Keratinocyte (primary cell): ENCODE measurements around the gene BCAS1. TPM values are rescaled to one million over a fixed set of nuclear protein-coding genes. Genes with fewer than 3 reads are reported as not detected.

Source experiments
- DNase-seq: peaks from one replicate; pipeline ENCODE4 v3.0.0-alpha.2; 2011; ENCODE audit warnings: low read depth, missing footprints, low spot score
- FAIRE-seq: peaks from 2 replicates; lab custom pipeline; 2011; peaks lifted over from hg19 to GRCh38; lab: Jason Lieb, UNC
- H2AFZ ChIP-seq: 2 replicates; pipeline ENCODE4 v1.6.0; 2012; ENCODE audit warnings: low read length, control low read depth, inconsistent platforms; ENCODE audit not compliant: control insufficient read depth
- H3K27ac ChIP-seq: 2 replicates; pipeline ENCODE4 v1.5.1; 2011; ENCODE audit warnings: low read length; ENCODE audit not compliant: control insufficient read depth, insufficient read depth
- H3K27me3 ChIP-seq: 3 replicates; pipeline ENCODE4 v1.6.0; 2011; ENCODE audit warnings: low read length; ENCODE audit not compliant: control insufficient read depth, insufficient read depth; ENCODE audit errors: extremely low read depth
- H3K36me3 ChIP-seq, 2 experiments: 2 replicates in 1 of 2; 3 replicates in 1 of 2; pipeline ENCODE4 v1.5.1; 2011; ENCODE audit warnings: low read length in 2 of 2, mild to moderate bottlenecking in 1 of 2; ENCODE audit not compliant: control insufficient read depth in 2 of 2, insufficient read depth in 2 of 2; ENCODE audit errors: extremely low read depth in 1 of 2
- H3K4me1 ChIP-seq: 3 replicates; pipeline ENCODE4 v1.5.1; 2011; ENCODE audit warnings: low read length; ENCODE audit not compliant: control insufficient read depth, insufficient read depth; ENCODE audit errors: extremely low read depth
- H3K4me2 ChIP-seq: 3 replicates; pipeline ENCODE4 v1.6.0; 2011; ENCODE audit warnings: low read depth, low read length; ENCODE audit not compliant: control insufficient read depth, insufficient read depth; ENCODE audit errors: extremely low read depth
- H3K4me3 ChIP-seq, 3 experiments: fragments of 200-600 bp in 1 of 3; sonication (generic) in 1 of 3; 2 replicates in 2 of 3; 3 replicates in 1 of 3; pipeline ENCODE4 v1.5.1; 2011 to 2016; ENCODE audit warnings: low read length in 3 of 3, mild to moderate bottlenecking in 3 of 3, control low read depth in 2 of 3, inconsistent platforms in 1 of 3, low read depth in 1 of 3, mixed read lengths in 1 of 3, mixed run types in 1 of 3, moderate library complexity in 1 of 3; ENCODE audit not compliant: control insufficient read depth in 2 of 3, insufficient read depth in 2 of 3; ENCODE audit errors: extremely low read depth in 1 of 3
- H3K79me2 ChIP-seq: 2 replicates; pipeline ENCODE4 v1.6.0; 2012; ENCODE audit warnings: low read length; ENCODE audit not compliant: control insufficient read depth, insufficient read depth
- H3K9ac ChIP-seq: 3 replicates; pipeline ENCODE4 v1.6.0; 2011; ENCODE audit warnings: low read length; ENCODE audit not compliant: control insufficient read depth, insufficient read depth; ENCODE audit errors: extremely low read depth
- H3K9me1 ChIP-seq: 3 replicates; pipeline ENCODE4 v1.6.0; 2011; ENCODE audit warnings: low read length; ENCODE audit not compliant: control insufficient read depth, insufficient read depth; ENCODE audit errors: extremely low read depth
- H3K9me3 ChIP-seq: 2 replicates; pipeline ENCODE4 v1.5.1; 2012; ENCODE audit warnings: low read depth, low read length; ENCODE audit not compliant: control insufficient read depth
- H4K20me1 ChIP-seq: 3 replicates; pipeline ENCODE4 v1.6.0; 2011; ENCODE audit warnings: low read length; ENCODE audit not compliant: control insufficient read depth, insufficient read depth; ENCODE audit errors: extremely low read depth
- EZH2 ChIP-seq: IDR thresholded peaks from one replicate; pipeline ENCODE4 v1.6.1; 2012; ENCODE audit warnings: inconsistent platforms, mild to moderate bottlenecking, low read length, moderate library complexity
- dilution Hi-C: fragments of 300-500 bp; cut with MboI; formaldehyde crosslinking; loops from one replicate; pipeline ENCODE4 v1.7.0; 2020; ENCODE audit warnings: low sequenced_read_pairs; ENCODE audit not compliant: extremely low pct_ligation_motif_present
- polyA plus RNA-seq, 5 experiments: library from polyadenylated mRNA; depleted of rRNA in 3 of 5; stranded (reverse) in 3 of 5; stranded (forward) in 1 of 5; unstranded in 1 of 5; fragments of >200 nt; gene quantifications; 1 replicate in 1 of 5; 2 replicates in 3 of 5; 3 replicates in 1 of 5; pipeline versions ENCODE4 v1.2.1 to v1.2.3, GENCODE V29; 2011 to 2012; ENCODE audit warnings: missing spikeins in 2 of 5, low read depth in 1 of 5, low replicate concordance in 1 of 5
- TF ChIP-seq, protein P1 (sequence below), 3 experiments: IDR thresholded peaks in 1 of 3; conservative IDR thresholded peaks in 1 of 3; optimal IDR thresholded peaks in 1 of 3; 2 replicates in 2 of 3; 3 replicates in 1 of 3; pipeline versions ENCODE3 to v1.5.1; 2011; ENCODE audit warnings: low read length in 3 of 3, mild to moderate bottlenecking in 3 of 3, moderate library complexity in 2 of 3, control low read depth in 1 of 3, inconsistent platforms in 1 of 3; ENCODE audit not compliant: insufficient read depth in 2 of 3; ENCODE audit errors: extremely low read depth in 1 of 3

BCAS1 gene
- polyA plus RNA-seq, 1 donor (not counting 4 experiments of a cell fraction or from before 2014, with no cell fraction given), result not detected

DNA sequence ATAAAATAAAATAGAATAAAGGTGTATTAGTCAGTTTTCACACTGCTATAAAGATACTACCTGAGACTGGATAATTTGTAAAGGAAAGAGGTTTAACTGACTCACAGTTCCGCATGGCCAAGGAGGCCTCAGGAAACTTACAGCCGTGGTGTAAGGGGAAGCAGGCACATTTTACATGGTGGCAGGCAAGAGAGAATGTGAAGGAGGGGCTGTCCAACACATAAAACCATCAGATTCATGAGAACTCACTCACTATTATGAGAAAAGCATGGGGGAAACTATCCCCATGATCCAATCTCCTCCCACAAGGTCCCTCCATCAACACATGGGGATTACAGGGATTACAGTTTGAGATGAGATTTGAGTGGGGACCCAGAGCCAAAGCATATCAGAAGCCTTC lies 41.1 kb upstream of the BCAS1 start:
- H3K27me3 ChIP-seq, result no peaks in the 10 kb centered on the region
- H3K9me3 ChIP-seq, result peaks cover 2% of the 10 kb centered on the region
- H3K27ac ChIP-seq, result no peak overlapping the region
- DNase-seq, result no peak
- no peaks in the 10 kb centered on the region for H3K36me3 ChIP-seq
- no peak for TF ChIP-seq EZH2
- TF ChIP-seq, protein P1, sequence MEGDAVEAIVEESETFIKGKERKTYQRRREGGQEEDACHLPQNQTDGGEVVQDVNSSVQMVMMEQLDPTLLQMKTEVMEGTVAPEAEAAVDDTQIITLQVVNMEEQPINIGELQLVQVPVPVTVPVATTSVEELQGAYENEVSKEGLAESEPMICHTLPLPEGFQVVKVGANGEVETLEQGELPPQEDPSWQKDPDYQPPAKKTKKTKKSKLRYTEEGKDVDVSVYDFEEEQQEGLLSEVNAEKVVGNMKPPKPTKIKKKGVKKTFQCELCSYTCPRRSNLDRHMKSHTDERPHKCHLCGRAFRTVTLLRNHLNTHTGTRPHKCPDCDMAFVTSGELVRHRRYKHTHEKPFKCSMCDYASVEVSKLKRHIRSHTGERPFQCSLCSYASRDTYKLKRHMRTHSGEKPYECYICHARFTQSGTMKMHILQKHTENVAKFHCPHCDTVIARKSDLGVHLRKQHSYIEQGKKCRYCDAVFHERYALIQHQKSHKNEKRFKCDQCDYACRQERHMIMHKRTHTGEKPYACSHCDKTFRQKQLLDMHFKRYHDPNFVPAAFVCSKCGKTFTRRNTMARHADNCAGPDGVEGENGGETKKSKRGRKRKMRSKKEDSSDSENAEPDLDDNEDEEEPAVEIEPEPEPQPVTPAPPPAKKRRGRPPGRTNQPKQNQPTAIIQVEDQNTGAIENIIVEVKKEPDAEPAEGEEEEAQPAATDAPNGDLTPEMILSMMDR (optimal IDR thresholded peaks at IDR 0.05 in 1 of 3, IDR thresholded peaks at IDR 0.05 in 1 of 3, conservative IDR thresholded peaks at IDR 0.05 in 1 of 3; ENCODE audit: extremely low read depth in 1 of 3, insufficient read depth in 2 of 3, low read length in 3 of 3), result no peak
- no peaks in the 10 kb centered on the region for H3K9me1 ChIP-seq
- no peak for FAIRE-seq
- H3K4me2 ChIP-seq, result no peak overlapping the region
- no peak overlapping the region for H3K4me3 ChIP-seq
- no peaks in the 10 kb centered on the region for H3K79me2 ChIP-seq
- dilution Hi-C loops, result no loop called here
- H3K9ac ChIP-seq, result no peak overlapping the region
- peaks cover 38% of the 10 kb centered on the region for H3K4me1 ChIP-seq
- H2AFZ ChIP-seq, result no peak overlapping the region
- H4K20me1 ChIP-seq, result no peaks in the 10 kb centered on the region

GRCh38 chr20:54110457-54110856 lies 40.1 kb upstream of the BCAS1 start:
- Histone ChIP-seq H3K4me3 (no peak overlapping the region), H4K20me1 (no peaks in the 10 kb centered on the region), H2AFZ (no peak overlapping the region), H3K27ac (peak overlapping the region; percentile 49), H3K9me1 (no peaks in the 10 kb centered on the region), H3K36me3 (no peaks in the 10 kb centered on the region), H3K79me2 (no peaks in the 10 kb centered on the region), H3K4me1 (peaks cover 45% of the 10 kb centered on the region), H3K27me3 (no peaks in the 10 kb centered on the region), H3K9me3 (peaks cover 2% of the 10 kb centered on the region), H3K4me2 (peak overlapping the region; percentile 33), H3K9ac (no peak overlapping the region)
- no peak for TF ChIP-seq EZH2
- TF ChIP-seq, protein P1 (optimal IDR thresholded peaks at IDR 0.05 in 1 of 3, IDR thresholded peaks at IDR 0.05 in 1 of 3, conservative IDR thresholded peaks at IDR 0.05 in 1 of 3; ENCODE audit: extremely low read depth in 1 of 3, insufficient read depth in 2 of 3, low read length in 3 of 3), result no peak
- dilution Hi-C loops, result no loop called here
- DNase-seq (no peak), FAIRE-seq (no peak)
